ENCODE measurements around the gene RSAD2. TPM values are rescaled to one million over a fixed set of nuclear protein-coding genes. Genes with fewer than 3 reads are reported as not detected.

Gene RSAD2
- total RNA-seq, 1 experiment from 2014 or later: not detected

DNA sequence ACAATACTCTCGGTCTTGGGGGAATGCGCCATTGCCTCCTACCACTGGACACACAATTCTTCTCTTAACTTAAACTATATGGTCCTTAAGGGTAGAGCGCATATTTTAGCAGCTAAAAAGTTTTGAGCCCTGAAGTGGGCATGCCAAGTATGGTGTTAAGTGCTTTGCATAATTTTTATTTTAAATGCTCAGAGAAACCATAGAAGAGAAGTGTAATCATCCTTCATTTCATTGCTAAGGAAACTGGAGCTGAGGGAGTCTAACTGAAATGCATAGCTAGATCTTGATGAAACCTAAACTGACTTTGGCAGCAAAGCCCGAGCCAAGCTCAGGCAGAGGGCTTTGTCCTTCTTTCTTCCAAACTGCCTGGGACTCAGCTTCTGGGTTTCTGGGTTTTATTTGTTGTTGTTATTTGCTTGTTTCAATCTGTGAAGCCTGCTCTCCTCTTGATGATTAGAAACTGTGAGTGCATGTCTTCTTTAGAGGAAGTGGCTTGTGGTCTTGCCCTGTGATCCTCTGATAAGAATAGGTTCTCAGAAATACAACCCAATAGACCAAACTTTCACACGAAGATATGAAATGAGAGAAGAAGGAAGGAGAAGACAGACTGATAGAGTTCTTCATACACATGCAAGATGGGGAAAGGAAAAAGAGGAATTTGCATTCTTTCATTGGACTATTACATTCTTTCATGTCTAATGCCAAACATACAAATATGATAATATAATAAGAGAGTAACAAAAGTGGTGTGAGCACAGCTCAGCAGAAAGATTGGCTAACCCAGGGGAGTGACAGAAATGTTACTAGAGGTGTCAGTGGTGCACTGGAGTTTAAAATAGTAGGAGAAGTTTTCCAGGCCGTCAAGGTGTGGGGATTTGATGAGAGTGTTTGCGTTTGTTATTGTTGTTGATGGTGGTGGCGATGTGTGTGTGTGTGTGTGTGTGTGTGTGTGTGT lies 32.1 kb downstream of the RSAD2 start:
- Histone ChIP-seq H3K27me3 (ENCODE audit: insufficient read depth, low read depth) (peaks cover 32% of the 10 kb centered on the region), H3F3A (ENCODE audit: insufficient read depth, low read depth) (no peaks in the 10 kb centered on the region), H3K4me2 (no peak overlapping the region), H3K79me2 (ENCODE audit: low read depth) (no peaks in the 10 kb centered on the region), H2AFZ (no peak overlapping the region), H3K4me1 (replicated peaks; ENCODE audit: insufficient read depth) (no peaks in the 10 kb centered on the region), H3K9me2 (ENCODE audit: insufficient read depth) (no peaks in the 10 kb centered on the region), H3K27ac (no peak overlapping the region), H3K4me3 (no peak overlapping the region), H4K20me1 (ENCODE audit: insufficient read depth) (no peaks in the 10 kb centered on the region), H3K36me3 (ENCODE audit: low read depth) (no peaks in the 10 kb centered on the region), H3K9me3 (ENCODE audit: insufficient read depth, low read depth) (no peaks in the 10 kb centered on the region)
- CTCF ChIA-PET: no interaction called here
- no peak for TF ChIP-seq EZH2 (IDR thresholded peaks at IDR 0.05; ENCODE audit: low read depth)
- TF ChIP-seq CTCF (conservative IDR thresholded peaks at IDR 0.05): no peak
- POLR2A ChIA-PET (ENCODE audit: unreplicated experiment): no interaction called here
- no TSS peak for BruUV-seq (replicated peaks)
- no peak for DNase-seq
- intact Hi-C loops (cut with micrococcal nuclease; ENCODE audit: unreplicated experiment): no loop called here

- no TSS peak for BruUV-seq (replicated peaks)
- intact Hi-C loops (cut with micrococcal nuclease; ENCODE audit: unreplicated experiment): no loop called here
- H4K20me1 ChIP-seq (ENCODE audit: insufficient read depth): no peaks in the 10 kb centered on the region
- H3K27me3 ChIP-seq (ENCODE audit: insufficient read depth, low read depth): peaks cover 25% of the 10 kb centered on the region
- no peak overlapping the region for H3K4me2 ChIP-seq
- ChIA-PET POLR2A (ENCODE audit: unreplicated experiment) (no interaction called here), CTCF (no interaction called here)
- H3K4me3 ChIP-seq: no peak overlapping the region
- H3K79me2 ChIP-seq (ENCODE audit: low read depth): no peaks in the 10 kb centered on the region
- H3K36me3 ChIP-seq (ENCODE audit: low read depth): no peaks in the 10 kb centered on the region
- no peak for DNase-seq
- no peak overlapping the region for H3K27ac ChIP-seq
- no peaks in the 10 kb centered on the region for H3F3A ChIP-seq (ENCODE audit: insufficient read depth, low read depth)
- H3K9me3 ChIP-seq (ENCODE audit: insufficient read depth, low read depth): no peaks in the 10 kb centered on the region
- TF ChIP-seq CTCF (conservative IDR thresholded peaks at IDR 0.05) (no peak), EZH2 (IDR thresholded peaks at IDR 0.05; ENCODE audit: low read depth) (no peak)
- H3K4me1 ChIP-seq (replicated peaks; ENCODE audit: insufficient read depth): no peaks in the 10 kb centered on the region
- no peaks in the 10 kb centered on the region for H3K9me2 ChIP-seq (ENCODE audit: insufficient read depth)
- no peak overlapping the region for H2AFZ ChIP-seq
Observed at GRCh38 chr2:6911721-6912120, 34.1 kb downstream of the RSAD2 start.

- no peak for TF ChIP-seq CTCF (conservative IDR thresholded peaks at IDR 0.05)
- TF ChIP-seq EZH2 (IDR thresholded peaks at IDR 0.05; ENCODE audit: low read depth): no peak
- H3K27ac ChIP-seq: no peak overlapping the region
- no peak overlapping the region for H3K4me2 ChIP-seq
- H3K4me3 ChIP-seq: no peak overlapping the region
- intact Hi-C loops (cut with micrococcal nuclease; ENCODE audit: unreplicated experiment): no loop called here
- H3K9me2 ChIP-seq (ENCODE audit: insufficient read depth): no peaks in the 10 kb centered on the region
- no peaks in the 10 kb centered on the region for H3K36me3 ChIP-seq (ENCODE audit: low read depth)
- CTCF ChIA-PET: no interaction called here
- peaks cover 11% of the 10 kb centered on the region for H3K27me3 ChIP-seq (ENCODE audit: insufficient read depth, low read depth)
- H3K79me2 ChIP-seq (ENCODE audit: low read depth): no peaks in the 10 kb centered on the region
- POLR2A ChIA-PET (ENCODE audit: unreplicated experiment): no interaction called here
- no peaks in the 10 kb centered on the region for H3K4me1 ChIP-seq (replicated peaks; ENCODE audit: insufficient read depth)
- H3K9me3 ChIP-seq (ENCODE audit: insufficient read depth, low read depth): no peaks in the 10 kb centered on the region
- H4K20me1 ChIP-seq (ENCODE audit: insufficient read depth): no peaks in the 10 kb centered on the region
- no peak overlapping the region for H2AFZ ChIP-seq
- no peak for DNase-seq
- no peaks in the 10 kb centered on the region for H3F3A ChIP-seq (ENCODE audit: insufficient read depth, low read depth)
- no TSS peak for BruUV-seq (replicated peaks)
Observed at GRCh38 chr2:6913415-6914157, 36.0 kb downstream of the RSAD2 start.

Measured in PC-9 (cell line).